OCI-LY3 (cell line): ENCODE results near the gene KAT7.

Experiments
- H2AFZ ChIP-seq: fragments of 200-600, 300-600 bp; shearing (Covaris generic); 2 replicates; pipeline ENCODE4 v1.6.0; 2014; ENCODE audit warnings: antibody characterized with exemption, low read depth, low read length
- H3K27ac ChIP-seq: fragments of 200-600, 300-600 bp; sonication (generic); 2 replicates; pipeline ENCODE4 v1.5.1; 2014; ENCODE audit warnings: mild to moderate bottlenecking, low read length, moderate library complexity, mixed read lengths
- H3K27me3 ChIP-seq: fragments of 200-600, 300-600 bp; sonication (generic); 2 replicates; pipeline ENCODE4 v1.6.1; 2014; ENCODE audit warnings: low read depth, low read length, mixed read lengths
- H3K36me3 ChIP-seq: fragments of 200-600, 300-600 bp; sonication (generic); replicated peaks from 2 replicates; pipeline ENCODE3; 2014; ENCODE audit warnings: low read depth, low read length, mixed read lengths
- H3K4me1 ChIP-seq: fragments of 300-600, 200-600 bp; sonication (generic); 2 replicates; pipeline ENCODE4 v1.6.1; 2014; ENCODE audit warnings: low read length, mixed read lengths
- H3K4me2 ChIP-seq: fragments of 200-600, 300-600 bp; sonication (generic); 2 replicates; pipeline ENCODE4 v1.6.1; 2014; ENCODE audit warnings: low read length, mixed read lengths
- H3K4me3 ChIP-seq: fragments of 300-600, 200-600 bp; sonication (generic); 2 replicates; pipeline ENCODE4 v1.5.1; 2014; ENCODE audit warnings: antibody characterized with exemption, mild to moderate bottlenecking, low read length, moderate library complexity
- H3K79me2 ChIP-seq: fragments of 300-600, 200-600 bp; shearing (Covaris generic); 2 replicates; pipeline ENCODE4 v1.6.1; 2014; ENCODE audit warnings: mild to moderate bottlenecking, low read length, mixed read lengths
- H3K9ac ChIP-seq: fragments of 300-600, 200-600 bp; shearing (Covaris generic); 2 replicates; pipeline ENCODE4 v1.6.0; 2014; ENCODE audit warnings: mild to moderate bottlenecking, low read length, moderate library complexity
- H3K9me3 ChIP-seq: fragments of 200-600, 300-600 bp; shearing (Covaris generic); 2 replicates; pipeline ENCODE4 v1.6.1; 2014; ENCODE audit warnings: low read length, mixed read lengths; ENCODE audit not compliant: insufficient read depth
- H4K20me1 ChIP-seq: fragments of 200-600, 300-600 bp; sonication (generic); 2 replicates; pipeline ENCODE4 v1.6.1; 2016; ENCODE audit warnings: low read length, mixed read lengths; ENCODE audit not compliant: insufficient read depth
- CTCF ChIP-seq: fragments of 200-600, 300-600 bp; sonication (generic); IDR thresholded peaks from 2 replicates; pipeline ENCODE4 v1.5.1; 2014; ENCODE audit warnings: antibody characterized with exemption, low read length, low read depth
- EZH2phosphoT487 ChIP-seq: fragments of 200-600 bp; shearing (Covaris generic); IDR thresholded peaks from 2 replicates; pipeline ENCODE4 v1.6.1; 2018; ENCODE audit warnings: antibody characterized with exemption, mixed run types, low read depth

The KAT7 gene

GRCh38 chr17:49817993-49818392 is 29.5 kb downstream of the KAT7 start:
- Histone ChIP-seq H3K79me2 (peaks cover 2% of the 10 kb centered on the region; the same call in 1 of the 2 replicates), H3K27ac (no peak overlapping the region), H3K9me3 (no peaks in the 10 kb centered on the region), H4K20me1 (0 out of 2 replicates have a peak, but pooled peaks cover 3% of the 10 kb centered on the region), H3K4me1 (no peaks in the 10 kb centered on the region), H3K9ac (no peak overlapping the region), H2AFZ (no peak overlapping the region), H3K27me3 (no peaks in the 10 kb centered on the region), H3K4me2 (no peak overlapping the region), H3K4me3 (no peak overlapping the region), H3K36me3 (peaks cover 53% of the 10 kb centered on the region)
- no peak for TF ChIP-seq EZH2phosphoT487
- TF ChIP-seq CTCF = no peak

- TF ChIP-seq EZH2phosphoT487 = no peak
- no peak for TF ChIP-seq CTCF
- Histone ChIP-seq H3K36me3 (peaks cover 58% of the 10 kb centered on the region), H3K9ac (no peak overlapping the region)
These were observed 30.7 kb downstream of the KAT7 start for GRCh38 chr17:49819138-49819537.

GRCh38 chr17:49819651-49820050 is 31.2 kb downstream of the KAT7 start:
- Histone ChIP-seq H3K4me1 (no peaks in the 10 kb centered on the region), H3K27ac (no peak overlapping the region), H3K4me3 (no peak overlapping the region), H3K36me3 (peaks cover 55% of the 10 kb centered on the region), H4K20me1 (no peaks in the 10 kb centered on the region), H3K9ac (no peak overlapping the region), H3K4me2 (no peak overlapping the region), H3K27me3 (no peaks in the 10 kb centered on the region), H2AFZ (no peak overlapping the region), H3K79me2 (peaks cover 2% of the 10 kb centered on the region; the same call in 1 of the 2 replicates), H3K9me3 (no peaks in the 10 kb centered on the region)
- no peak for TF ChIP-seq EZH2phosphoT487
- TF ChIP-seq CTCF = no peak

More at GRCh38 chr17:49819138-49819537, 30.7 kb downstream of the KAT7 start:
- Histone ChIP-seq H3K4me1 (no peaks in the 10 kb centered on the region), H3K4me2 (no peak overlapping the region), H4K20me1 (0 out of 2 replicates have a peak, but pooled peaks cover under 1% of the 10 kb centered on the region), H3K27ac (no peak overlapping the region), H2AFZ (no peak overlapping the region), H3K9me3 (no peaks in the 10 kb centered on the region), H3K79me2 (peaks cover 2% of the 10 kb centered on the region; the same call in 1 of the 2 replicates), H3K27me3 (no peaks in the 10 kb centered on the region), H3K4me3 (no peak overlapping the region)

GRCh38 chr17:49820773-49821172 is 32.3 kb downstream of the KAT7 start:
- peaks cover 2% of the 10 kb centered on the region; the same call in 1 of the 2 replicates for H3K79me2 ChIP-seq
- no peak overlapping the region for H3K4me3 ChIP-seq
- no peak overlapping the region for H2AFZ ChIP-seq
- H3K9ac ChIP-seq = no peak overlapping the region
- H3K27ac ChIP-seq = no peak overlapping the region
- H3K27me3 ChIP-seq = no peaks in the 10 kb centered on the region
- no peaks in the 10 kb centered on the region for H3K9me3 ChIP-seq
- TF ChIP-seq EZH2phosphoT487 = no peak
- TF ChIP-seq CTCF = no peak
- H4K20me1 ChIP-seq = no peaks in the 10 kb centered on the region
- no peak overlapping the region for H3K4me2 ChIP-seq
- H3K4me1 ChIP-seq = no peaks in the 10 kb centered on the region
- H3K36me3 ChIP-seq = peaks cover 53% of the 10 kb centered on the region
